ENCODE measurements around the gene USH2A. TPM values are rescaled to one million over a fixed set of nuclear protein-coding genes. Genes with fewer than 3 reads are reported as not detected.

USH2A gene
- total RNA-seq, 1 experiment from 2014 or later: 0.80 TPM

DNA sequence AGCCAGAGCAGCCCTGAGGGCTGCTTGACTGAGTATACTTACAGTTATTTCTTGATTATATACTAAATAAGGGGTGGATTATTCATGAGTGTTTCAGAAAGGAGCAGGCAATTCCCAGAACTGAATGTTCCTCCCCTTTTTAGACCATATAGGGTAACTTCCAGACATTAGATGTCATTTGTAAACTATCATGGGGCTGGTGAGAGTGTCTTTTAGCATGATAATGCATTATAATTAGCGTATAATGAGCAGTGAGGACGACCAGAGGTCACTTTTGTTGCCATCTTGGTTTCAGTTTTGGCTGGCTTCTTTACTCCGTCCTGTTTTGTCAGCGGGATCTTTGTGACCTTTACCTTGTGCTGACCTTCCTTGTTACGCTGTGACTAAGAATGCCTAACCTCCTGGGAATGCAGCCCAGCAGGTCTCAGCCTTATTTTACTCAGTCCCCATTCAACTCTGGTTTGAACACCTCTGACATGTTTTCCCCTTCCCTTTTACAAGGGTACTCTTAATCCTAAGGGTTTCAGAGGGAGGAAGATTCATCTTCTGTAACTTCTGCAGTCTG lies 840.0 kb downstream of the USH2A start:
- H3K4me3 ChIP-seq (ENCODE audit: insufficient read depth, low read depth, low read length): no peak overlapping the region
- no peaks in the 10 kb centered on the region for H3K27me3 ChIP-seq (ENCODE audit: control insufficient read depth, insufficient read depth, low read length)
- peaks cover 6% of the 10 kb centered on the region for H3K36me3 ChIP-seq (replicated peaks; ENCODE audit: control insufficient read depth, insufficient read depth, low read length)
- no peak for DNase-seq

DNA sequence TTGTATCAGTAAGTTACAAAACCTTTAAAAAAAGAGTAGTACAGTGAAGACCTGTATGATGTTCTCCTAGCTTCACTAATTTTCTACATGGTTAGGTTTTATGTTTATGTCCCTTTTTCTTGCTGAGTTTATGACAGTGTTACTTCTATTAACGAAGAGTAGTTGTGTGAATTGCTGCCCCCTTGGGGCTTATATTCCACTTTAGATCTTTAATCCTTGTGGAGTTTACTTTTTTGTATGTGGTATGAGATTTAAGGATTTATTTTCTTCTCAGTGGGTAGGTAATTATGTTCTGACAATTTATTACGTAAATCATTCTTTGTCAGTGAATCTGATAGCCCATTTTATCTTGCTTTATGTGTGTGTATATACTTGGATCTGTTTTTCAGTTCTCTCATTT lies 841.4 kb downstream of the USH2A start:
- peaks cover 6% of the 10 kb centered on the region for H3K36me3 ChIP-seq (replicated peaks; ENCODE audit: control insufficient read depth, insufficient read depth, low read length)
- no peaks in the 10 kb centered on the region for H3K27me3 ChIP-seq (ENCODE audit: control insufficient read depth, insufficient read depth, low read length)
- DNase-seq: no peak
- no peak overlapping the region for H3K4me3 ChIP-seq (ENCODE audit: insufficient read depth, low read depth, low read length)
